NCI-H345 treated with DMSO at 0.1 percent for 48 hours (cell line): ENCODE measurements around the gene MAB21L2.
"Not testable (repeated sequence)": the region's sequence is repeated elsewhere in the genome, so short reads cannot be mapped to it uniquely, and the experiment has no call there.

ENCODE experiments used
- DNase-seq: peaks from one replicate; lab custom pipeline; 2025; ENCODE audit not compliant: unreplicated experiment; lab: John Stamatoyannopoulos, UW

Gene MAB21L2

GRCh38 chr4:150582146-150582872, at the start of gene MAB21L2:
Gene MAB21L2, plus strand, starts transcription at chr4:150582151. Its CDS starts 879 bp downstream, at chr4:150583030.
- DNase-seq: no peak

GRCh38 chr4:150533673-150534072, 48.3 kb upstream of the MAB21L2 start:
- DNase-seq: no peak

GRCh38 chr4:150534818-150535217, 47.1 kb upstream of the MAB21L2 start:
- DNase-seq: no peak

- not testable (repeated sequence) for DNase-seq
Measured at GRCh38 chr4:150537911-150538310, 44.0 kb upstream of the MAB21L2 start.

GRCh38 chr4:150540536-150540935, 41.4 kb upstream of the MAB21L2 start:
- no peak for DNase-seq

GRCh38 chr4:150540959-150541360, 41.0 kb upstream of the MAB21L2 start:
- no peak for DNase-seq

GRCh38 chr4:150541681-150542080, 40.3 kb upstream of the MAB21L2 start:
- DNase-seq: no peak

- DNase-seq: no peak
Measured at GRCh38 chr4:150543042-150543441, 38.9 kb upstream of the MAB21L2 start.

- DNase-seq: no peak
Measured at GRCh38 chr4:150546286-150546685, 35.7 kb upstream of the MAB21L2 start.

- DNase-seq: no peak
Measured at GRCh38 chr4:150547154-150547838, 34.7 kb upstream of the MAB21L2 start.

GRCh38 chr4:150557811-150558210, 24.1 kb upstream of the MAB21L2 start:
- not testable (repeated sequence) for DNase-seq

- no peak for DNase-seq
Measured at GRCh38 chr4:150561143-150561737, 20.7 kb upstream of the MAB21L2 start.

GRCh38 chr4:150562250-150562649, 19.7 kb upstream of the MAB21L2 start:
- no peak for DNase-seq

GRCh38 chr4:150562751-150563150, 19.2 kb upstream of the MAB21L2 start:
- DNase-seq: no peak

- DNase-seq: not testable (repeated sequence)
Measured at GRCh38 chr4:150564967-150565366, 17.0 kb upstream of the MAB21L2 start.

GRCh38 chr4:150567070-150567469, 14.9 kb upstream of the MAB21L2 start:
- DNase-seq: no peak

GRCh38 chr4:150569384-150569987, 12.5 kb upstream of the MAB21L2 start:
- no peak for DNase-seq

GRCh38 chr4:150569998-150570535, 11.9 kb upstream of the MAB21L2 start:
- no peak for DNase-seq

- no peak for DNase-seq
Measured at GRCh38 chr4:150570862-150571261, 11.1 kb upstream of the MAB21L2 start.

- DNase-seq: no peak
Measured at GRCh38 chr4:150572704-150573504, 9.0 kb upstream of the MAB21L2 start.

- DNase-seq: no peak
Measured at GRCh38 chr4:150573534-150573933, 8.4 kb upstream of the MAB21L2 start.
